GM10248 (cell line): ENCODE measurements around the gene SRC.

Experiments used
- CTCF ChIA-PET: fragments of 300-600 bp; sonication (Branson Sonifier 250); formaldehyde crosslinking; extraction: SDS; loops from one replicate; lab custom pipeline; 2021; ENCODE audit warnings: antibody characterized with exemption; lab: Yijun Ruan, JAX
- POLR2A ChIA-PET: fragments of 350-650 bp; sonication (Branson Sonifier 250); formaldehyde crosslinking; extraction: SDS; loops from one replicate; lab custom pipeline; 2020; ENCODE audit warnings: antibody characterized with exemption; lab: Yijun Ruan, JAX
- DNase-seq: peaks from one replicate; pipeline ENCODE4 v3.0.0; 2012; ENCODE audit errors: extremely low spot score
- CTCF ChIP-seq: IDR thresholded peaks from 2 replicates; pipeline ENCODE4 v1.5.1; 2012; ENCODE audit warnings: mild to moderate bottlenecking, low read depth; ENCODE audit errors: extremely low read depth, missing control alignments, control extremely low read depth

The SRC gene

DNA sequence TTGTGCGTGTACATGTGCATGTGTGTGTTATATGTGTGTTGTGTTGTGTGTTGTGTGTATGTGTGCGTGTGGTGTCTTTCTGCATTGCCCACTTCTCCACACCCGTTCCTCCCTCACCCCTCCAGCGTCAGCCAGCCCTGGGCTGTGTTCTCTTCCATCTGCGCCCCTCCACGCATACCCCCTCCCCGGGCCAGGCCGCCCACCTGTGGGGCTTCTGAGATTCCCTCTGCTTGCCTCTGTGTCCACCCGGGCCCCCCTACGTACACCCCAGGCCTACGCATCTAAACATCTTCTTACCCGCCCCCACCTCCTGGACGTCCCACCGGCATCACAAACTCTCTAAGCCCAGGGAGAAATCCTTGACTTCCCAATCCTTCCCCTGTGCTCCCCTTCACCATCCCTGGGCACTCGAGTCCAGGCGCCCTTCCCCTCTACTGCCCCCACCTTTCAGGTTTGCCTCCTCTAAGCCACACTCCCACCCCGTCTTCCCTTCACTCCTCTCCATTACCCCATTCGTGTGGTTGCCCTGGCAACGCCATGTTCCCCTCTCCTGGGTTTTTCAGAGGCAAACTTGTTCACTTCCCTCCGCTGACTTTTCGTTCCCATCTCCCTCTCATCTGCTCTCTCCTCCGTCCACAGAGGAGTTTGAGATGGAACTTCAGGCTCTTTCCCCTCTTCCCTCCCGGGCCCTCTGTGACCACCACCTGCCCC, 93.4 kb downstream of the SRC start:
- DNase-seq = no peak

GRCh38 chr20:37441023-37441422, 95.1 kb downstream of the SRC start:
- TF ChIP-seq CTCF = no peak
- POLR2A ChIA-PET = no interaction called here
- CTCF ChIA-PET = interaction anchor here (0.9 to 1.3 kb wide), 3 partner anchors 11 to 205 kb away, joined by 3 to 4 read pairs (median 3); no protein-coding TSS in a partner anchor
- DNase-seq = no peak

More for the DNA sequence above, 93.4 kb downstream of the SRC start:
- no peak for TF ChIP-seq CTCF
- ChIA-PET CTCF (no interaction called here), POLR2A (no interaction called here)

GRCh38 chr20:37442547-37442946, 96.6 kb downstream of the SRC start:
- ChIA-PET CTCF (no interaction called here), POLR2A (interaction anchor here (0.6 kb wide), 1 partner anchor 45 kb away, joined by 3 read pairs; no protein-coding TSS in a partner anchor)
- TF ChIP-seq CTCF = no peak

DNA sequence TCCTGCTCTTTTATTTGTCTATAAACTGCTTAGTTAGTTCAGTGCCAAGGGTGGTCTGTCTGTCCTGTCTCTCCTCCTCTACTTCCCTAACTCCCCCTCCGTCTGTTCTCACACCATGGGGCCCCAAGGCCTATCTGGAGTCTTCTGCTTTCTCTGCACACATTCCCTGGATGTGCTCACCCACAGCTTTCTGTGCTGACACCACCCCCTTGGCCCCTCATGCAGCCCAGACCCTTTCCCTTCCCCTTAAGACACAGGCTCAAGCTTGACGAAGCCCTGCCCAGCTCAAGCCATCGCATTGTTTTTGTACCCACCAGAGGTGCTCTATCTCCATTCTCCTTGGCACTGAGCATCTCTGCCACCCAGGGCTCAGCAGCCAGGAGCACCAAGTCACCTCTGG, 97.0 kb downstream of the SRC start:
- POLR2A ChIA-PET = no interaction called here

More at GRCh38 chr20:37442547-37442946, 96.6 kb downstream of the SRC start:
- no peak for DNase-seq

GRCh38 chr20:37443596-37443995, 97.7 kb downstream of the SRC start:
- POLR2A ChIA-PET = no interaction called here
- no peak for TF ChIP-seq CTCF
- CTCF ChIA-PET = interaction anchor here (1.1 kb wide), 1 partner anchor 11 kb away, joined by 3 read pairs; no protein-coding TSS in a partner anchor
- no peak for DNase-seq

More for the DNA sequence above, 97.0 kb downstream of the SRC start:
- DNase-seq = no peak
- no peak for TF ChIP-seq CTCF
- CTCF ChIA-PET = interaction anchor here (1.1 kb wide), 1 partner anchor 12 kb away, joined by 3 read pairs; no protein-coding TSS in a partner anchor

GRCh38 chr20:37445041-37445440, 99.1 kb downstream of the SRC start:
- ChIA-PET CTCF (no interaction called here), POLR2A (no interaction called here)
- TF ChIP-seq CTCF = no peak
- no peak for DNase-seq
